Thyroid gland (tissue), 4 donors: ENCODE data around the gene APOL6. TPM values are rescaled to one million over a fixed set of nuclear protein-coding genes. Genes with fewer than 3 reads are reported as not detected.

Experiments used
- DNase-seq, 2 donors: peaks; one replicate each; pipeline ENCODE4 v3.0.0-alpha.2; 2019
- H3K27ac ChIP-seq, 3 donors: fragments of 200-600 bp; sonication (generic); 1 replicate in 2 of 3; 2 replicates in 1 of 3; pipeline ENCODE4 v1.5.1; 2016 to 2019; ENCODE audit warnings: mild to moderate bottlenecking in 1 of 3, moderate library complexity in 1 of 3
- H3K27me3 ChIP-seq: fragments of 200-600 bp; sonication (generic); one replicate; pipeline ENCODE4 v1.5.1; 2019
- H3K36me3 ChIP-seq, 2 donors: fragments of 200-600 bp; sonication (generic); one replicate each; pipeline ENCODE4 v1.5.1; 2016 to 2019
- H3K4me1 ChIP-seq, 2 donors: fragments of 200-600 bp; sonication (generic); one replicate each; pipeline ENCODE4 v1.5.1; 2017 to 2019
- H3K4me3 ChIP-seq, 3 donors: fragments of 200-600 bp; sonication (generic); replicated peaks in 1 of 3; 1 replicate in 2 of 3; 2 replicates in 1 of 3; pipeline ENCODE4 v1.5.1; 2016; ENCODE audit warnings: mild to moderate bottlenecking in 1 of 3
- H3K9me3 ChIP-seq: fragments of 200-600 bp; sonication (generic); one replicate; pipeline ENCODE4 v1.5.1; 2017
- POLR2A ChIP-seq, 2 donors: fragments of 450-650 bp; IDR thresholded peaks; one replicate each; pipeline ENCODE4 v1.6.1; 2017; ENCODE audit warnings: antibody characterized with exemption in 2 of 2, mild to moderate bottlenecking in 2 of 2, moderate library complexity in 1 of 2
- WGBS, 2 donors: methylation state at CpG; one replicate each; pipeline ENCODE4 v1.1.5; 2017; 5-methylcytosine and 5-hydroxymethylcytosine counted together
- intact Hi-C: fragments of 100-400 bp; cut with DNase I; formaldehyde crosslinking; loops from one replicate; pipeline ENCODE4 v1.15.1; 2023
- total RNA-seq, 4 donors: library from RNA; depleted of rRNA; stranded (reverse); fragments of >200 nt; gene quantifications; one replicate each; pipeline ENCODE4 v1.2.3, GENCODE V29; 2016
- TF ChIP-seq, protein P1 (sequence below), 6 experiments: fragments of 200-600 bp in 3 of 6; fragments of 450-650 bp in 3 of 6; sonication (generic) in 3 of 6; IDR thresholded peaks; one replicate each; pipeline ENCODE4 v1.5.1; 2016 to 2019; ENCODE audit warnings: antibody characterized with exemption in 6 of 6, mild to moderate bottlenecking in 2 of 6, inconsistent platforms in 1 of 6, moderate library complexity in 1 of 6

Gene APOL6
- total RNA-seq, 4 donors from 2014 or later = 17.2 to 28.7 (median 25.2) TPM

DNA sequence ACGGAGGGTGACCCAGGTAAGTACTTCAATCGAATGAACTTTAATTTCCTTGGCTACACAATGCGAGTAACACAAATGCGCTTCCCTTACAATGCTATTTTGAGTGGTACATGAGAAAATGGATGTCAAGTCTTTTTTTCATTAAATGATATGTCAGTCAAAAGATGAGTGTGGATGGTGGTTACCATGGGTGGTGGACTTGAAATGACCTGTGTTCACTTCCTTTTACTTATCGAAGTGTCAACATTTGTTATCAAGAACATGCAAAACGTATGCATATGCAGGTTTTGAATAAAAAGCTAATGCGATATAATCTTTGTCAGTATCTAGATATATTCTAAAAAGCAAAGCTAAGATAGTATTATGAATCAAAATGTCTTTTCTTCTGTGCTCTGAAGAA lies 60.7 kb downstream of the APOL6 start:
- Histone ChIP-seq H3K27ac (no peak overlapping the region), H3K9me3 (no peaks in the 10 kb centered on the region), H3K36me3 (no peaks in the 10 kb centered on the region), H3K4me3 (no peak overlapping the region), H3K4me1 (peaks cover 7 to 10% of the 10 kb centered on the region in 2 donors), H3K27me3 (no peaks in the 10 kb centered on the region)
- 87 to 89% methylated on average over 7 of the region's 7 CpGs for WGBS, 2 donors
- intact Hi-C loops = no loop called here
- TF ChIP-seq POLR2A (IDR thresholded peaks at IDR 0.05) = no peak
- TF ChIP-seq, protein P1, sequence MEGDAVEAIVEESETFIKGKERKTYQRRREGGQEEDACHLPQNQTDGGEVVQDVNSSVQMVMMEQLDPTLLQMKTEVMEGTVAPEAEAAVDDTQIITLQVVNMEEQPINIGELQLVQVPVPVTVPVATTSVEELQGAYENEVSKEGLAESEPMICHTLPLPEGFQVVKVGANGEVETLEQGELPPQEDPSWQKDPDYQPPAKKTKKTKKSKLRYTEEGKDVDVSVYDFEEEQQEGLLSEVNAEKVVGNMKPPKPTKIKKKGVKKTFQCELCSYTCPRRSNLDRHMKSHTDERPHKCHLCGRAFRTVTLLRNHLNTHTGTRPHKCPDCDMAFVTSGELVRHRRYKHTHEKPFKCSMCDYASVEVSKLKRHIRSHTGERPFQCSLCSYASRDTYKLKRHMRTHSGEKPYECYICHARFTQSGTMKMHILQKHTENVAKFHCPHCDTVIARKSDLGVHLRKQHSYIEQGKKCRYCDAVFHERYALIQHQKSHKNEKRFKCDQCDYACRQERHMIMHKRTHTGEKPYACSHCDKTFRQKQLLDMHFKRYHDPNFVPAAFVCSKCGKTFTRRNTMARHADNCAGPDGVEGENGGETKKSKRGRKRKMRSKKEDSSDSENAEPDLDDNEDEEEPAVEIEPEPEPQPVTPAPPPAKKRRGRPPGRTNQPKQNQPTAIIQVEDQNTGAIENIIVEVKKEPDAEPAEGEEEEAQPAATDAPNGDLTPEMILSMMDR (IDR thresholded peaks at IDR 0.05) = no peak
- DNase-seq = no peak

DNA sequence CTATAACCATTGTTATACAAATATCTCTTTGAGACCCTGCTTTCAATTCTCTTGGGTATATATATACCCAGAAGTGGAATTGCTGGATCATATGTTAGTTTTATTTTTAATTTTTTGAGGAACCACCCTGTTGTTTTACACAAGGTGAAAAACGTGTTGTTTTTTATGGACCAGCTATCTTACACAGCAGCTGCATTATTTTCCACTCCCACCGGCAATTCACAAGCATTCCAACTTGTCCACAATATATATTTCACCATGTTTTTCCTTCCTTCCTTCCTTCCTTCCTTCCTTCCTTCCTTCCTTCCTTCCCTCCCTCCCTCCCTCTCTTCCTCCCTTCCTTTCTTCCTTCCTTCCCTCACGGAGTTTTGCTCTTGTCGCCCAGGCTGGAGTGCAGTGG lies 63.1 kb downstream of the APOL6 start:
- no peak overlapping the region for H3K27ac ChIP-seq
- intact Hi-C loops = no loop called here
- no peaks in the 10 kb centered on the region for H3K4me1 ChIP-seq
- no peaks in the 10 kb centered on the region for H3K36me3 ChIP-seq
- no peaks in the 10 kb centered on the region for H3K9me3 ChIP-seq
- no peak for TF ChIP-seq POLR2A (IDR thresholded peaks at IDR 0.05)
- TF ChIP-seq, protein P1 (IDR thresholded peaks at IDR 0.05) = no peak
- no peak for DNase-seq
- no peak overlapping the region for H3K4me3 ChIP-seq
- 88% methylated on average over 4 of the region's 4 CpGs for WGBS, 2 donors
- H3K27me3 ChIP-seq = no peaks in the 10 kb centered on the region

DNA sequence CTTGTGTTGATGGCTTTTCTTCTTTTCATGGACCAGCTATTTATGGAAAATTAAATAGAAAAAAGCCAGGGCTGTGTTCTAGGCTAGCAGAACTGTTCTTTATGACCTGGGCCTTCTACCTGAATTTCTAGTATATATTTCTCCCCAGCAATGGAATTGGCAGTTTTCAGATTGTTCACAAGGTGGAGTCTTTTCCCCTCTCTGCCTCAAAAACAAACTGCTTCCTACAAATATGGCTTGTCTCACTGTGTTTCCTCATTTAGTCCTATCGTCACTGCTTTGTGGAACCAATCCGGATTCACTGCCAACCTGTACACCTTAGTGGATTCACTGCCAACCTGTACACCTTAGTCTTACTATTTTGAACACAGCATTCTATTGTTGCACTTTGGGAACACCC lies 64.4 kb downstream of the APOL6 start:
- H3K27me3 ChIP-seq = no peaks in the 10 kb centered on the region
- H3K27ac ChIP-seq = no peak overlapping the region
- H3K9me3 ChIP-seq = no peaks in the 10 kb centered on the region
- TF ChIP-seq POLR2A (IDR thresholded peaks at IDR 0.05) = no peak
- TF ChIP-seq, protein P1 (IDR thresholded peaks at IDR 0.05) = no peak
- no peak for DNase-seq
- H3K36me3 ChIP-seq = no peaks in the 10 kb centered on the region
- no peaks in the 10 kb centered on the region for H3K4me1 ChIP-seq
- H3K4me3 ChIP-seq = no peak overlapping the region
- WGBS, 2 donors = 88 to 94% methylated on average over 2 of the region's 2 CpGs
- intact Hi-C loops = no loop called here

DNA sequence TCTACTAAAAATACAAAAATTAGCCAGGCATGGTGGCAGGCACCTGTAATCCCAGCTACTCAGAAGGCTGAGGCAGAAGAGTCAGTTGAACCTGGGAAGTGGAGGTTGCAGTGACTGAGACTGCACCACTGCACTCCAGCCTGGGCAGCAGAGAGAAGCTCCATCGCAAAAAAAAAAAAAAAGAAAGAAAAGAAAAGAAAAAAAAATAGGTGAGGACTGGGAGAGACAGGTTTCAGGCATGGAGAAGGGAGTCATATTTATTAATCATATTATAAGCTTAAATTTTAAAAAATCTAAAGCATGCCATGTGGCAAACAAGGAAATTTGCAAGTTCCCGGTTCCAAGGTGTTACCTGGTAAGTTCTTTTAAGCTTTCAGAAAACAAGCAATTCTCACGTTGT lies 69.3 kb downstream of the APOL6 start, which contains the start of gene APOL5:
Gene APOL5 (plus strand): TSS at position 301 of the 400 bp plus-strand sequence. CDS start 0 bp downstream, at position 301.
- no peak for DNase-seq
- H3K9me3 ChIP-seq = no peaks in the 10 kb centered on the region
- H3K27ac ChIP-seq = no peak within 1 kb of the TSS
- H3K27me3 ChIP-seq = no peaks in the 10 kb centered on the region
- 89 to 94% methylated on average over 3 of the region's 3 CpGs for WGBS, 2 donors
- H3K36me3 ChIP-seq = no peaks in the 10 kb centered on the region
- intact Hi-C loops = no loop called here
- no peak within 1 kb of the TSS for H3K4me3 ChIP-seq
- TF ChIP-seq POLR2A (IDR thresholded peaks at IDR 0.05) = no peak
- TF ChIP-seq, protein P1 (IDR thresholded peaks at IDR 0.05) = no peak
- no peaks in the 10 kb centered on the region for H3K4me1 ChIP-seq

Other genes with a start within 250 kb of the APOL6 start
- 10 to 100 TPM; 16.7 to 34.7 (median 25.1) TPM for gene MCM5, start 248.3 kb upstream of the APOL6 start, total RNA-seq
- gene RASD2, start 107.6 kb upstream of the APOL6 start, total RNA-seq = 1 to 10 TPM in 2 of 4 donors, under 1 TPM in 2; 0.13 to 1.6 (median 0.97) TPM
- gene MB, start 31.1 kb upstream of the APOL6 start, total RNA-seq = 1 to 10 TPM in 1 of 4 donors, under 1 TPM in 1, not detected in 2; 0.45 to 1.8 TPM
- gene APOL5, start 69.4 kb downstream of the APOL6 start, total RNA-seq = not detected